LNCAP (cell line): Measurements from ENCODE around the gene MRPL14.

ENCODE experiments used
- CTCF ChIP-seq: fragments of 450-650 bp; IDR thresholded peaks from 2 replicates; pipeline ENCODE4 v1.5.1; 2017; ENCODE audit warnings: mild to moderate bottlenecking

The MRPL14 gene

GRCh38 chr6:44093066-44093465 is 34.2 kb downstream of the MRPL14 start:
- no peak for TF ChIP-seq CTCF

- no peak for TF ChIP-seq CTCF
Measured at GRCh38 chr6:44091981-44092884, 35.0 kb downstream of the MRPL14 start.

- no peak for TF ChIP-seq CTCF
Measured at GRCh38 chr6:44090465-44090864, 36.8 kb downstream of the MRPL14 start.

GRCh38 chr6:44088827-44089590 is 38.2 kb downstream of the MRPL14 start:
- no peak for TF ChIP-seq CTCF

GRCh38 chr6:44087623-44088022 is 39.6 kb downstream of the MRPL14 start:
- TF ChIP-seq CTCF: no peak

- no peak for TF ChIP-seq CTCF
Measured at GRCh38 chr6:44086931-44087574, 40.2 kb downstream of the MRPL14 start.

GRCh38 chr6:44085219-44085618 is 42.0 kb downstream of the MRPL14 start:
- TF ChIP-seq CTCF: no peak
